ENCODE results near the gene CELA3A.
A peak's percentile ranks its signal among the peaks of the same experiment; 100 is the strongest.
"Not testable (repeated sequence)": the region's sequence is repeated elsewhere in the genome, so short reads cannot be mapped to it uniquely, and the experiment has no call there.

The CELA3A gene

GRCh38 chr1:22003959-22004358, 2.5 kb downstream of the CELA3A start:
- not testable (repeated sequence) for H3K9me3 ChIP-seq (ENCODE audit: control insufficient read depth, insufficient read depth, low read length); H4K20me1 ChIP-seq (ENCODE audit: control insufficient read depth, insufficient read depth, low read depth, low read length); H3K27me3 ChIP-seq (ENCODE audit: control insufficient read depth, low read length)

DNA sequence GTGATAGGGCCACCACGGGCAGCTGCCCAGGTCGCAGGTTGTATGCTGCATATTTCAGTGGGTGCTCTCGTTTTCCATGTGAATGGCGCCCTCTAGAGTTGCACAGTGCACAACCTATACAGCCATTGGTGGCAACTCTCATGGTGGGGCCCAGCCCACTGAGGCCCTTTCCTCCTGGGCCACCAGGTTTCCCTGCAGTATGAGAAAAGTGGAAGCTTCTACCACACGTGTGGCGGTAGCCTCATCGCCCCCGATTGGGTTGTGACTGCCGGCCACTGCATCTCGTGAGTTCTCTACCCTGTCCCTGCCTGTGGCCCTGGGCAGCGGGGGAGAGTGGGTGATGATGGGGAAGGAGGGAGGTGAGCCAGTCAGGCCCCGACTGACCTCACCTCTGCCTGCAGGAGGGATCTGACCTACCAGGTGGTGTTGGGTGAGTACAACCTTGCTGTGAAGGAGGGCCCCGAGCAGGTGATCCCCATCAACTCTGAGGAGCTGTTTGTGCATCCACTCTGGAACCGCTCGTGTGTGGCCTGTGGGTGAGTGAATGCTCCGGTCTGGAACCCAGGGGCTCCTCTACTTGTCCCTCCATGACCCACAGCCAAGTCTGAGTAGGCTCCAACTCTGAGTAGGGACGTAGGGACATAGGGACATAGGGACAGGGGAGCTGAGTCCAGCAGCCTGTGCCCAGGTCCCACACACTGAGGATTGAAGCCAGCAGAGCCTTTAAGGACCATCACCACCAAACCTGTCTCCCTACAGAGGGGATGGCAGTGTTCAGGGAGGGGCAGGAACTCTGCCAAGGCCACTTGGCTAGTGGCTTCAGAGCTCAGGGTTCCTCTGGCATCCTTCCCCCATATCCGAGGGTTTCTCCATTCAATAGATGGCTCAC, 4.0 kb downstream of the CELA3A start:
- H3K27ac ChIP-seq (ENCODE audit: low read depth, low read length); H3K27me3 ChIP-seq (ENCODE audit: control insufficient read depth, low read length); H3K4me1 ChIP-seq (ENCODE audit: control insufficient read depth, low read length); H3K9me3 ChIP-seq (ENCODE audit: control insufficient read depth, insufficient read depth, low read length); H3K9me2 ChIP-seq (replicated peaks; ENCODE audit: control insufficient read depth, low read length); H3K4me3 ChIP-seq (ENCODE audit: low read length); H3K79me2 ChIP-seq (ENCODE audit: control insufficient read depth, low read length); H3K36me3 ChIP-seq (ENCODE audit: control insufficient read depth, low read length); H3F3A ChIP-seq (ENCODE audit: control insufficient read depth, insufficient read depth); H3K4me2 ChIP-seq (ENCODE audit: low read length); H4K20me1 ChIP-seq (ENCODE audit: control insufficient read depth, insufficient read depth, low read depth, low read length): not testable (repeated sequence)
- TF ChIP-seq, protein P1, sequence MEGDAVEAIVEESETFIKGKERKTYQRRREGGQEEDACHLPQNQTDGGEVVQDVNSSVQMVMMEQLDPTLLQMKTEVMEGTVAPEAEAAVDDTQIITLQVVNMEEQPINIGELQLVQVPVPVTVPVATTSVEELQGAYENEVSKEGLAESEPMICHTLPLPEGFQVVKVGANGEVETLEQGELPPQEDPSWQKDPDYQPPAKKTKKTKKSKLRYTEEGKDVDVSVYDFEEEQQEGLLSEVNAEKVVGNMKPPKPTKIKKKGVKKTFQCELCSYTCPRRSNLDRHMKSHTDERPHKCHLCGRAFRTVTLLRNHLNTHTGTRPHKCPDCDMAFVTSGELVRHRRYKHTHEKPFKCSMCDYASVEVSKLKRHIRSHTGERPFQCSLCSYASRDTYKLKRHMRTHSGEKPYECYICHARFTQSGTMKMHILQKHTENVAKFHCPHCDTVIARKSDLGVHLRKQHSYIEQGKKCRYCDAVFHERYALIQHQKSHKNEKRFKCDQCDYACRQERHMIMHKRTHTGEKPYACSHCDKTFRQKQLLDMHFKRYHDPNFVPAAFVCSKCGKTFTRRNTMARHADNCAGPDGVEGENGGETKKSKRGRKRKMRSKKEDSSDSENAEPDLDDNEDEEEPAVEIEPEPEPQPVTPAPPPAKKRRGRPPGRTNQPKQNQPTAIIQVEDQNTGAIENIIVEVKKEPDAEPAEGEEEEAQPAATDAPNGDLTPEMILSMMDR (IDR thresholded peaks at IDR 0.05; ENCODE audit: low read depth, low read length, poor library complexity, severe bottlenecking), result peak; percentile 47

More at GRCh38 chr1:22003959-22004358, 2.5 kb downstream of the CELA3A start:
- H3K4me2 ChIP-seq (ENCODE audit: low read length); H3K36me3 ChIP-seq (ENCODE audit: control insufficient read depth, low read length); H3K4me1 ChIP-seq (ENCODE audit: control insufficient read depth, low read length); H3K4me3 ChIP-seq (ENCODE audit: low read length); H3F3A ChIP-seq (ENCODE audit: control insufficient read depth, insufficient read depth); H3K9me2 ChIP-seq (replicated peaks; ENCODE audit: control insufficient read depth, low read length); H3K79me2 ChIP-seq (ENCODE audit: control insufficient read depth, low read length); H3K27ac ChIP-seq (ENCODE audit: low read depth, low read length): not testable (repeated sequence)

- not testable (repeated sequence) for H3F3A ChIP-seq (ENCODE audit: control insufficient read depth, insufficient read depth); H3K4me2 ChIP-seq (ENCODE audit: low read length); H3K27ac ChIP-seq (ENCODE audit: low read depth, low read length); H3K4me3 ChIP-seq (ENCODE audit: low read length); H3K27me3 ChIP-seq (ENCODE audit: control insufficient read depth, low read length); H3K79me2 ChIP-seq (ENCODE audit: control insufficient read depth, low read length); H3K9me3 ChIP-seq (ENCODE audit: control insufficient read depth, insufficient read depth, low read length); H3K9me2 ChIP-seq (replicated peaks; ENCODE audit: control insufficient read depth, low read length); H3K36me3 ChIP-seq (ENCODE audit: control insufficient read depth, low read length); H3K4me1 ChIP-seq (ENCODE audit: control insufficient read depth, low read length); H4K20me1 ChIP-seq (ENCODE audit: control insufficient read depth, insufficient read depth, low read depth, low read length)
These were observed 5.3 kb downstream of the CELA3A start for GRCh38 chr1:22006736-22007135.

DNA sequence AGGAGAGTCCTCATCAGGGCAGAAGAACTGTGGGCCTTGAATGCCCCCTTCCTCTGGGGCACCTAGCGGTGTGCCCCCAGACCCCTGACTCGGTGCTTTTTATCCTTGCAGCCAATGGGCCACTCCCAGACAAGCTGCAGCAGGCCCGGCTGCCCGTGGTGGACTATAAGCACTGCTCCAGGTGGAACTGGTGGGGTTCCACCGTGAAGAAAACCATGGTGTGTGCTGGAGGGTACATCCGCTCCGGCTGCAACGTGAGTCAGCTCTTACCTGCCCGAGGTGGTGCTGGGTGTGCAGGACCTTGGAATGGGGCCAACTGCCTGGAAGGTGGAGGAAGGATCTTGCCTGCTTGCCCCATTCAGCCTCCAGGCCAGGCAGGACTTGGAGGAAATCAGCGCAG, 5.8 kb downstream of the CELA3A start:
- not testable (repeated sequence) for H3K4me2 ChIP-seq (ENCODE audit: low read length); H3K9me3 ChIP-seq (ENCODE audit: control insufficient read depth, insufficient read depth, low read length); H4K20me1 ChIP-seq (ENCODE audit: control insufficient read depth, insufficient read depth, low read depth, low read length); H3F3A ChIP-seq (ENCODE audit: control insufficient read depth, insufficient read depth); H3K4me1 ChIP-seq (ENCODE audit: control insufficient read depth, low read length); H3K4me3 ChIP-seq (ENCODE audit: low read length); H3K79me2 ChIP-seq (ENCODE audit: control insufficient read depth, low read length); H3K27ac ChIP-seq (ENCODE audit: low read depth, low read length); H3K27me3 ChIP-seq (ENCODE audit: control insufficient read depth, low read length); H3K36me3 ChIP-seq (ENCODE audit: control insufficient read depth, low read length); H3K9me2 ChIP-seq (replicated peaks; ENCODE audit: control insufficient read depth, low read length)

DNA sequence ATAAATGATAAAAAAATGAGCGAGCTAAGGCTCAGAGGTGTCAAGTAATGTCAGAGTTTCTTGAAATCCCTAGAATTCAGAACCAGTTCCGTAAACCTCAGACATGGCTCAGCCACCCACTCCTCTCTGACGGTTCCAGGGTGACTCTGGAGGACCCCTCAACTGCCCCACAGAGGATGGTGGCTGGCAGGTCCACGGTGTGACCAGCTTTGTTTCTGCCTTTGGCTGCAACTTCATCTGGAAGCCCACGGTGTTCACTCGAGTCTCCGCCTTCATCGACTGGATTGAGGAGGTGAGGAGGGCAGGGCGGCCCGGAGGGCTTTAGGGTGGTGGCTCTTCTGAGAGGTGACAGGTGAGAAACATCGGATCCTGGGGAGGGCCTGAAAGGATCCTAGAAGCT, 8.1 kb downstream of the CELA3A start:
- not testable (repeated sequence) for H3K9me2 ChIP-seq (replicated peaks; ENCODE audit: control insufficient read depth, low read length); H4K20me1 ChIP-seq (ENCODE audit: control insufficient read depth, insufficient read depth, low read depth, low read length); H3K4me3 ChIP-seq (ENCODE audit: low read length); H3K9me3 ChIP-seq (ENCODE audit: control insufficient read depth, insufficient read depth, low read length); H3K4me1 ChIP-seq (ENCODE audit: control insufficient read depth, low read length); H3F3A ChIP-seq (ENCODE audit: control insufficient read depth, insufficient read depth); H3K36me3 ChIP-seq (ENCODE audit: control insufficient read depth, low read length); H3K4me2 ChIP-seq (ENCODE audit: low read length); H3K27me3 ChIP-seq (ENCODE audit: control insufficient read depth, low read length); H3K79me2 ChIP-seq (ENCODE audit: control insufficient read depth, low read length); H3K27ac ChIP-seq (ENCODE audit: low read depth, low read length)

- H3K27me3 ChIP-seq (ENCODE audit: control insufficient read depth, low read length); H3K9me2 ChIP-seq (replicated peaks; ENCODE audit: control insufficient read depth, low read length); H3F3A ChIP-seq (ENCODE audit: control insufficient read depth, insufficient read depth); H3K36me3 ChIP-seq (ENCODE audit: control insufficient read depth, low read length); H3K4me1 ChIP-seq (ENCODE audit: control insufficient read depth, low read length); H3K79me2 ChIP-seq (ENCODE audit: control insufficient read depth, low read length); H3K4me3 ChIP-seq (ENCODE audit: low read length); H4K20me1 ChIP-seq (ENCODE audit: control insufficient read depth, insufficient read depth, low read depth, low read length); H3K9me3 ChIP-seq (ENCODE audit: control insufficient read depth, insufficient read depth, low read length); H3K4me2 ChIP-seq (ENCODE audit: low read length); H3K27ac ChIP-seq (ENCODE audit: low read depth, low read length): not testable (repeated sequence)
These were observed 11.3 kb downstream of the CELA3A start for GRCh38 chr1:22012752-22013151.

GRCh38 chr1:22014575-22015206, 13.2 kb downstream of the CELA3A start:
- not testable (repeated sequence) for H3K9me2 ChIP-seq (replicated peaks; ENCODE audit: control insufficient read depth, low read length); H3F3A ChIP-seq (ENCODE audit: control insufficient read depth, insufficient read depth); H3K4me2 ChIP-seq (ENCODE audit: low read length); H3K79me2 ChIP-seq (ENCODE audit: control insufficient read depth, low read length); H3K4me1 ChIP-seq (ENCODE audit: control insufficient read depth, low read length); H4K20me1 ChIP-seq (ENCODE audit: control insufficient read depth, insufficient read depth, low read depth, low read length); H3K9me3 ChIP-seq (ENCODE audit: control insufficient read depth, insufficient read depth, low read length); H3K27ac ChIP-seq (ENCODE audit: low read depth, low read length); H3K27me3 ChIP-seq (ENCODE audit: control insufficient read depth, low read length); H3K4me3 ChIP-seq (ENCODE audit: low read length); H3K36me3 ChIP-seq (ENCODE audit: control insufficient read depth, low read length)
